Coronary artery (tissue), 2 donors: Measurements from ENCODE around the gene HOXB2.
"Not testable (repeated sequence)": the region's sequence is repeated elsewhere in the genome, so short reads cannot be mapped to it uniquely, and the experiment has no call there.

Source experiments
- DNase-seq: peaks from one replicate; pipeline ENCODE4 v3.0.0-alpha.2; 2017; ENCODE audit warnings: low spot score
- H3K27ac ChIP-seq, 2 donors: fragments of 200-600 bp; sonication (generic); one replicate each; pipeline ENCODE4 v1.5.1; 2016 to 2019
- H3K4me3 ChIP-seq: fragments of 200-600 bp; sonication (generic); 2 replicates; pipeline ENCODE4 v1.5.1; 2016; ENCODE audit warnings: mild to moderate bottlenecking, moderate library complexity
- TF ChIP-seq, protein P1 (sequence below): fragments of 200-600 bp; sonication (generic); IDR thresholded peaks from one replicate; pipeline ENCODE4 v1.5.1; 2019; ENCODE audit warnings: antibody characterized with exemption

The HOXB2 gene

DNA sequence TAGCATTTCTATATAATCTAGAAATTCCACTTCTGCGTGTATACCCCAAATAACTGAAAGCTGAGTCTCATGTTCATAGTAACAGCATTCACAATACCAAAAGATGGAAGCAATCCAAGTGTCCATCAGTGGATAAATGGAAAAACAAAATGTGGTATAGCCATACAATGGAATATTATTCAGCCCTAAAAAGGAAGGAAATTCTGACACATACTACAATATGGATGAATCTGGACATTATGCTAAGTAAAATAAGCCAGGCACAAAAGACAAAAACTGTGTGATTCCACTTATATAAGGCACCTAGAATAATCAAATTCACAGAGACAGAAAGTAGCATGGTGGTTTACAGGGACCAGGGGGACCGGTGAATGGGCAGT is 34.5 kb downstream of the HOXB2 start:
- TF ChIP-seq, protein P1, sequence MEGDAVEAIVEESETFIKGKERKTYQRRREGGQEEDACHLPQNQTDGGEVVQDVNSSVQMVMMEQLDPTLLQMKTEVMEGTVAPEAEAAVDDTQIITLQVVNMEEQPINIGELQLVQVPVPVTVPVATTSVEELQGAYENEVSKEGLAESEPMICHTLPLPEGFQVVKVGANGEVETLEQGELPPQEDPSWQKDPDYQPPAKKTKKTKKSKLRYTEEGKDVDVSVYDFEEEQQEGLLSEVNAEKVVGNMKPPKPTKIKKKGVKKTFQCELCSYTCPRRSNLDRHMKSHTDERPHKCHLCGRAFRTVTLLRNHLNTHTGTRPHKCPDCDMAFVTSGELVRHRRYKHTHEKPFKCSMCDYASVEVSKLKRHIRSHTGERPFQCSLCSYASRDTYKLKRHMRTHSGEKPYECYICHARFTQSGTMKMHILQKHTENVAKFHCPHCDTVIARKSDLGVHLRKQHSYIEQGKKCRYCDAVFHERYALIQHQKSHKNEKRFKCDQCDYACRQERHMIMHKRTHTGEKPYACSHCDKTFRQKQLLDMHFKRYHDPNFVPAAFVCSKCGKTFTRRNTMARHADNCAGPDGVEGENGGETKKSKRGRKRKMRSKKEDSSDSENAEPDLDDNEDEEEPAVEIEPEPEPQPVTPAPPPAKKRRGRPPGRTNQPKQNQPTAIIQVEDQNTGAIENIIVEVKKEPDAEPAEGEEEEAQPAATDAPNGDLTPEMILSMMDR: no peak
- DNase-seq: no peak

DNA sequence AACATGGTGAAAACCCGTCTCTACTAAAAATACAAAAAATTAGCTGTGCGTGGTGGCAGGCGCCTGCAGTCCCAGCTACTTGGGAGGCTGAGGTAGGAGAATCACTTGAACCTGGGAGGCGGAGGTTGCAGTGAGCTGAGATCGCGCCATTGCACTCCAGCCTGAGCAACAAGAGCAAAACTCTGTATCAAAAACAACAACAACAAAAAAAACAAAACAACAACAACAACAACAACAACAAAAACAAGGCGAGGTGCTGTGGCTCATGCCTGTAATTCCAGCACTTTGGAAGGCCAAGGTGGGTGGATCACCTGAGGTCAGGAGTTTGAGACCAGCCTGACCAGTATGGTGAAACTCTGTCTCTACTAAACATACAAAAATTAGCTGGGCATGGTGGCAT is 35.2 kb downstream of the HOXB2 start:
- H3K27ac ChIP-seq, DNase-seq, H3K4me3 ChIP-seq: not testable (repeated sequence)

More for the DNA sequence above, 34.5 kb downstream of the HOXB2 start:
- no peak overlapping the region for H3K4me3 ChIP-seq
- H3K27ac ChIP-seq: no peak overlapping the region

DNA sequence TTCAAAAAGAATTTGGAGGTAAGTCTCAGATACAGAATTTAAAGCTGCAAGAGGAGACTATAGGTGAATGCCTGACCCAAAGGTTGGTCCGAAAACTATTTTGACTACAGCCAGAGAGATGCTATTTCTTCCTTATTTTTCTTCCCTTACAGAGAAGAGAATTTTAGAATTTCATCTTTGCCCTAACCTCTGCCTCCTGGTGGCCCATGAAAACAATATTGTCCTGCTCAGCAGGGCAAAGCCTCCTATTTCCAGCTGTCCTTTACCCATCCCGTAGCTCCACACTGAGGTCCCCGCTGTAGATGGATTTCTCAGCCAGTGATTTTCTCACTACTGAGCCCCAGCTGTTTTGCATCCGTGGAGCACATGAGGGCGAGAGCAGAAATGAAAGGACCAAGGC is 38.7 kb downstream of the HOXB2 start:
- DNase-seq: no peak
- Histone ChIP-seq H3K4me3 (no peak overlapping the region), H3K27ac (no peak overlapping the region)
- TF ChIP-seq, protein P1: no peak

DNA sequence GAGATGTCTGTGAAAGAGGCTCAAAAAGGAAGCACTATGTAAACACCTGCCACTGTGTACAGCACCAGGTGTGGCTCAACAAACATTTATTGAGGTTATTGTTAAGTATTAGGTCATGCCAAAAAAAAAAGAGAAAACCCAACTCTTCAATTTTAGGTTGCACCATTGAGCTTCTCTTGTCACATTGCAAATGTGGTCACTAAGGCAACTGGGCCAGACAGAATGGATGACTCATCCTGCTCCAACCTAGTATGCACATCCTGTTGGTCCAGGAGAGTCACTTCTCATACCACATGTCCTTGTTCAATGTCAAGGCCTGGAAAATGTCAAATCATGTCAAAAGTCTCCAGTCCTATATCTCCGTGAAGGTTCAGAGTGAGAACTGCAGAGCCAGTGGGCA is 39.1 kb downstream of the HOXB2 start:
- Histone ChIP-seq H3K27ac (no peak overlapping the region), H3K4me3 (no peak overlapping the region)
- TF ChIP-seq, protein P1: no peak
- DNase-seq: no peak

DNA sequence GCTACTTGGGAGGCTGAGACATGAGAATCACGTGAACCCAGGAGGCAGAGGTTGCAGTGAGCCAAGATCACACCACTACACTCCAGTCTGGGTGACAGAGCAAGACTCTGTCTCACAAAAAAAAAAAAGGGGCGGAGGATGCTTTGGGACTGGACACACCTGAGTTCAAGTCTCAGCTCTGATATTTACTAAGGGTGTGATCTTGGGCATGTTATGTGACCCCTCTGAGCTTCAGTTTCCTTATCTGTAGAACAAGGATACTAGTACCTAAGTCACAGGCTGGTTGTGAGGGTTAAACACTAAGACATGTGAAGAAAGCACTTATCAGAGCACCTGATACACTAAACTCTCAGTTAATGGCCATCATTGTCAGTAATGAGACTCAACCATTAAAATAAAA is 40.0 kb downstream of the HOXB2 start:
- TF ChIP-seq, protein P1: no peak
- DNase-seq: no peak
- Histone ChIP-seq H3K4me3 (no peak overlapping the region), H3K27ac (no peak overlapping the region)

DNA sequence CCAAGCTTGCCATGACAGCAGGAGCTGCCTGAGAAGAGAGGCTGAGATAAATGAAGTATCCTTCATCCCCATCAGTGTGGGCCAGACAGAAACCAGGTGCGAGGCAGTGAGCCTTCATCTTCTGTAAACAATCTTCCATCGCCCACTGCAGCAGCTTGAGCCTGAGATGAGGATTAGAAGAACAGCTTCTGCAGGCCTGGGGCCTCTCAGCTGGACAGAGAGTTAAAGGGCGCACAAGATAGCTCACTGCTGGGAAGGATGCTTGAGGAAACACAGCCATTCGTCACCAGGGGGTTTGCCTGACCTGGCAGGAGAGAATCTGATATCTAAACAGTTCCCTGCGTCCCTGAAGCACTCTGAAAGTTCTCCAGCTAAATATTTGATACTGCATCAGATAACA is 41.2 kb downstream of the HOXB2 start:
- TF ChIP-seq, protein P1: no peak
- DNase-seq: no peak
- H3K4me3 ChIP-seq: no peak overlapping the region
- H3K27ac ChIP-seq: no peak overlapping the region

DNA sequence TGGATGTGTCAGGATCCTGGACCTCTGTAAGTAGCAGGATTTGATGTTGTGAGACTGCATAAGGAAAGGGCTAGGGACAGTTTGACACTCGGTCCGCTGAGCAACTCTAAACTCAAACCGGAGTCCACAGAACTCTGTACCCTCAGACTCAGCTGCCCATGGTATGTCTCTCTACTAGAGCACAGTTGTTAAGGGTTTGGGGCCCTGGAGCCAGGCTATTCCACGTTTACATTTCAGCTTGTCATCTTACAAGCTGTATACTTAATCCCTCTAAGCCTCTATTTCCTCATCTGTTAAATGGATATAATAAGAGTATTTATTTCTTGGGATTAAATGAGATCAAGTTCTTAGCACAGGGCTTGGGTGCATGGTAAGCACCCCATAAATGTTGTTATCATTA is 42.0 kb downstream of the HOXB2 start:
- no peak for DNase-seq
- Histone ChIP-seq H3K4me3 (no peak overlapping the region), H3K27ac (no peak overlapping the region)
- TF ChIP-seq, protein P1: no peak

DNA sequence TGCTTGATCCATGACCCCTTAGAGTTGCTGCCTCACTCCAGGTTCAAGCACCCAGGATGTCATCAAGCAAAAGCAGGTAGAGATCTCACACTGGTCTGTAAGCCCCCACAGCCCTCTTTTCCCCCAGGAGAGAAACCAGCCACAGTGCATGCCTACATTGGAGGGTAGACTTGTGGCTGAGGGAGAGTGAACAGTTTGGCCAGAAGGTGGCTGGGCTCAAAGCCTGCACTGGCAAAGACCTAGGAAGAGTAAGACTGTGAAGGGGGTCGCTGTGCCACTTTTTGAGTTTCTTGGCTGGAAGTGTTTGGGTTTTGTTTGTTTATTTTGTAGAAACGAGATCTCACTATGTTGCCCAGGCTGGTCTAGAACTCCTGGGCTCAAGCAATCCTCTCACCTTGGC is 42.6 kb downstream of the HOXB2 start:
- TF ChIP-seq, protein P1: no peak
- DNase-seq: no peak
- H3K27ac ChIP-seq: no peak overlapping the region
- no peak overlapping the region for H3K4me3 ChIP-seq
